DOHH2 (cell line): Measurements from ENCODE around the gene PCCA.
"Not testable (repeated sequence)": the region's sequence is repeated elsewhere in the genome, so short reads cannot be mapped to it uniquely, and the experiment has no call there.

ENCODE experiments used
- H3F3A ChIP-seq: fragments of 200-600 bp; sonication (generic), shearing (Covaris generic); 2 replicates; pipeline ENCODE4 v1.6.0; 2016; ENCODE audit warnings: antibody characterized with exemption, mild to moderate bottlenecking; ENCODE audit not compliant: control insufficient read depth, insufficient read depth
- H3K27ac ChIP-seq: fragments of 200-600 bp; sonication (generic); 2 replicates; pipeline ENCODE4 v1.5.1; 2014; ENCODE audit warnings: low read depth, mild to moderate bottlenecking, low read length, moderate library complexity
- H3K27me3 ChIP-seq: fragments of 200-600 bp; sonication (generic); 2 replicates; pipeline ENCODE4 v1.6.1; 2014; ENCODE audit warnings: mild to moderate bottlenecking, low read length, mixed read lengths; ENCODE audit not compliant: control insufficient read depth
- H3K36me3 ChIP-seq: fragments of 200-600 bp; sonication (generic); 2 replicates; pipeline ENCODE4 v1.6.1; 2014; ENCODE audit warnings: mild to moderate bottlenecking, low read length, moderate library complexity, mixed read lengths; ENCODE audit not compliant: control insufficient read depth
- H3K4me1 ChIP-seq: fragments of 200-600 bp; sonication (generic); 2 replicates; pipeline ENCODE4 v1.6.1; 2014; ENCODE audit warnings: mild to moderate bottlenecking, low read length, mixed read lengths; ENCODE audit not compliant: control insufficient read depth
- H3K4me2 ChIP-seq: fragments of 200-600 bp; sonication (generic); 2 replicates; pipeline ENCODE4 v1.6.0; 2014; ENCODE audit warnings: mild to moderate bottlenecking, low read length, moderate library complexity
- H3K4me3 ChIP-seq: fragments of 200-600 bp; sonication (generic); 2 replicates; pipeline ENCODE4 v1.5.1; 2014; ENCODE audit warnings: mild to moderate bottlenecking, low read length, mixed read lengths
- H3K79me2 ChIP-seq: fragments of 200-600 bp; sonication (generic); 2 replicates; pipeline ENCODE4 v1.6.1; 2014; ENCODE audit warnings: mild to moderate bottlenecking, low read length, mixed read lengths; ENCODE audit not compliant: control insufficient read depth
- H3K9me2 ChIP-seq: fragments of 200-600 bp; sonication (generic); replicated peaks from 2 replicates; pipeline ENCODE4 v1.6.1; 2014; ENCODE audit warnings: mild to moderate bottlenecking, low read length, mixed read lengths; ENCODE audit not compliant: control insufficient read depth
- H3K9me3 ChIP-seq: fragments of 200-600 bp; sonication (generic); 2 replicates; pipeline ENCODE4 v1.6.1; 2014; ENCODE audit warnings: antibody characterized with exemption, low read length, mixed read lengths; ENCODE audit not compliant: control insufficient read depth, insufficient read depth
- H4K20me1 ChIP-seq: fragments of 200-600 bp; sonication (generic); 2 replicates; pipeline ENCODE4 v1.6.0; 2014; ENCODE audit warnings: low read depth, mild to moderate bottlenecking, antibody characterized with exemption, low read length, moderate library complexity; ENCODE audit not compliant: control insufficient read depth, insufficient read depth
- EZH2phosphoT487 ChIP-seq: fragments of 200-600 bp; sonication (generic); IDR thresholded peaks from 2 replicates; pipeline ENCODE4 v1.6.1; 2017; ENCODE audit warnings: borderline replicate concordance, mild to moderate bottlenecking, antibody characterized with exemption, low read length, moderate library complexity, mixed read lengths
- TF ChIP-seq, protein P1 (sequence below): fragments of 200-600 bp; sonication (generic); IDR thresholded peaks from one replicate; pipeline ENCODE4 v1.5.1; 2014; ENCODE audit warnings: antibody characterized with exemption, mild to moderate bottlenecking, low read depth, low read length; ENCODE audit not compliant: poor library complexity, severe bottlenecking

PCCA gene

GRCh38 chr13:100140441-100140840 is 51.5 kb downstream of the PCCA start:
- Histone ChIP-seq H3K9me2 (no peaks in the 10 kb centered on the region), H3K79me2 (no peaks in the 10 kb centered on the region), H3K4me1 (no peaks in the 10 kb centered on the region), H3K36me3 (no peaks in the 10 kb centered on the region), H3K4me2 (no peak overlapping the region), H3K27me3 (no peaks in the 10 kb centered on the region), H3K27ac (no peak overlapping the region), H3K4me3 (no peak overlapping the region), H4K20me1 (no peaks in the 10 kb centered on the region), H3K9me3 (no peaks in the 10 kb centered on the region), H3F3A (no peaks in the 10 kb centered on the region)
- TF ChIP-seq, protein P1, sequence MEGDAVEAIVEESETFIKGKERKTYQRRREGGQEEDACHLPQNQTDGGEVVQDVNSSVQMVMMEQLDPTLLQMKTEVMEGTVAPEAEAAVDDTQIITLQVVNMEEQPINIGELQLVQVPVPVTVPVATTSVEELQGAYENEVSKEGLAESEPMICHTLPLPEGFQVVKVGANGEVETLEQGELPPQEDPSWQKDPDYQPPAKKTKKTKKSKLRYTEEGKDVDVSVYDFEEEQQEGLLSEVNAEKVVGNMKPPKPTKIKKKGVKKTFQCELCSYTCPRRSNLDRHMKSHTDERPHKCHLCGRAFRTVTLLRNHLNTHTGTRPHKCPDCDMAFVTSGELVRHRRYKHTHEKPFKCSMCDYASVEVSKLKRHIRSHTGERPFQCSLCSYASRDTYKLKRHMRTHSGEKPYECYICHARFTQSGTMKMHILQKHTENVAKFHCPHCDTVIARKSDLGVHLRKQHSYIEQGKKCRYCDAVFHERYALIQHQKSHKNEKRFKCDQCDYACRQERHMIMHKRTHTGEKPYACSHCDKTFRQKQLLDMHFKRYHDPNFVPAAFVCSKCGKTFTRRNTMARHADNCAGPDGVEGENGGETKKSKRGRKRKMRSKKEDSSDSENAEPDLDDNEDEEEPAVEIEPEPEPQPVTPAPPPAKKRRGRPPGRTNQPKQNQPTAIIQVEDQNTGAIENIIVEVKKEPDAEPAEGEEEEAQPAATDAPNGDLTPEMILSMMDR, result no peak
- TF ChIP-seq EZH2phosphoT487, result no peak

DNA sequence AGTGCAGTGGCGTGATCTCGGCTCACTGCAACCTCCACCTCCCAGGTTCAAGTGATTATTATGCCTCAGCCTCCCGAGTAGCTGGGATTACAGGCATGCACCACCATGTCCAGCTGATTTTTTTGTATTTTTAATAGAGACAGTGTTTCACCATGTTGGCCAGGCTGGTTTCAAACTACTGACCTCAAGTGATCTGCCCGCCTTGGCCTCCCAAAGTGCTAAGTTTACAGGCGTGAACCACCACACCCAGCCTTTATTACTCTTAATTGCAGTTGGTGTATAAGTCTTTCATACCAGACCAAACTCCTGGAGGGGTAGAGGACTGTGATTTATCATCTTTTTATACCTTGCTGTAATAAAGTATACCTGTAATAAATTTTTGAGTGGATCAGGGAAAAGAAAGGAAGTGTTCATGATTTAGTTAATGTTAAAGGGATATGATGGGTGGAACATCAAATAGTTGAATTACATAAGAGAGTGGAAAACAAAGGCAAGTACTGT is 52.6 kb downstream of the PCCA start:
- not testable (repeated sequence) for H4K20me1 ChIP-seq, H3K9me2 ChIP-seq, H3K36me3 ChIP-seq, H3K4me2 ChIP-seq, H3K79me2 ChIP-seq, H3K9me3 ChIP-seq, H3K27me3 ChIP-seq, H3K4me1 ChIP-seq, H3K27ac ChIP-seq, H3F3A ChIP-seq, H3K4me3 ChIP-seq

- no peaks in the 10 kb centered on the region for H3K79me2 ChIP-seq
- H3K4me3 ChIP-seq, result no peak overlapping the region
- no peaks in the 10 kb centered on the region for H4K20me1 ChIP-seq
- no peaks in the 10 kb centered on the region for H3K4me1 ChIP-seq
- no peak overlapping the region for H3K27ac ChIP-seq
- no peak overlapping the region for H3K4me2 ChIP-seq
- no peaks in the 10 kb centered on the region for H3F3A ChIP-seq
- H3K9me3 ChIP-seq, result no peaks in the 10 kb centered on the region
- no peaks in the 10 kb centered on the region for H3K27me3 ChIP-seq
- no peaks in the 10 kb centered on the region for H3K9me2 ChIP-seq
- H3K36me3 ChIP-seq, result no peaks in the 10 kb centered on the region
- TF ChIP-seq, protein P1, result no peak
- no peak for TF ChIP-seq EZH2phosphoT487
These were observed 57.6 kb downstream of the PCCA start for GRCh38 chr13:100146534-100146933.

- TF ChIP-seq, protein P1, result no peak
- no peak for TF ChIP-seq EZH2phosphoT487
- no peak overlapping the region for H3K4me3 ChIP-seq
- no peaks in the 10 kb centered on the region for H3F3A ChIP-seq
- no peaks in the 10 kb centered on the region for H3K79me2 ChIP-seq
- H3K4me2 ChIP-seq, result no peak overlapping the region
- H3K4me1 ChIP-seq, result no peaks in the 10 kb centered on the region
- H3K9me2 ChIP-seq, result no peaks in the 10 kb centered on the region
- no peaks in the 10 kb centered on the region for H4K20me1 ChIP-seq
- H3K9me3 ChIP-seq, result no peaks in the 10 kb centered on the region
- no peak overlapping the region for H3K27ac ChIP-seq
- H3K36me3 ChIP-seq, result no peaks in the 10 kb centered on the region
- no peaks in the 10 kb centered on the region for H3K27me3 ChIP-seq
These were observed 58.9 kb downstream of the PCCA start for GRCh38 chr13:100147825-100148224.
